GM23248 (cell line): ENCODE results near the gene CLOCK. TPM values are rescaled to one million over a fixed set of nuclear protein-coding genes. Genes with fewer than 3 reads are reported as not detected.

Experiments
- DNase-seq: peaks from one replicate; pipeline ENCODE4 v3.0.0-alpha.2; 2015
- H2AFZ ChIP-seq: fragments of 200-600 bp; sonication (generic); 2 replicates; pipeline ENCODE4 v1.6.1; 2016; ENCODE audit warnings: antibody characterized with exemption
- H3F3A ChIP-seq: fragments of 200-600 bp; sonication (generic); 2 replicates; pipeline ENCODE4 v1.6.1; 2016; ENCODE audit warnings: mild to moderate bottlenecking, antibody characterized with exemption, mixed run types; ENCODE audit not compliant: insufficient read depth
- H3K27ac ChIP-seq: fragments of 200-600 bp; sonication (generic); 2 replicates; pipeline ENCODE4 v1.5.1; 2016; ENCODE audit warnings: mild to moderate bottlenecking
- H3K27me3 ChIP-seq: fragments of 200-600 bp; sonication (generic); replicated peaks from 2 replicates; pipeline ENCODE4 v1.6.1; 2016; ENCODE audit warnings: mild to moderate bottlenecking; ENCODE audit not compliant: insufficient read depth
- H3K36me3 ChIP-seq: fragments of 200-600 bp; sonication (generic); 2 replicates; pipeline ENCODE4 v1.6.1; 2016; ENCODE audit warnings: low read depth, mild to moderate bottlenecking
- H3K4me1 ChIP-seq: fragments of 200-600 bp; sonication (generic); 2 replicates; pipeline ENCODE4 v1.6.1; 2016; ENCODE audit warnings: mild to moderate bottlenecking; ENCODE audit not compliant: insufficient read depth
- H3K4me2 ChIP-seq: fragments of 200-600 bp; sonication (generic); one replicate; pipeline ENCODE4 v1.6.1; 2016; ENCODE audit warnings: mild to moderate bottlenecking; ENCODE audit not compliant: unreplicated experiment
- H3K4me3 ChIP-seq: fragments of 200-600 bp; sonication (generic); 2 replicates; pipeline ENCODE4 v1.5.1; 2016; ENCODE audit warnings: mild to moderate bottlenecking
- H3K79me2 ChIP-seq: fragments of 200-600 bp; sonication (generic); 2 replicates; pipeline ENCODE4 v1.6.1; 2016; ENCODE audit warnings: mild to moderate bottlenecking; ENCODE audit not compliant: insufficient read depth
- H3K9ac ChIP-seq: fragments of 200-600 bp; sonication (generic); 2 replicates; pipeline ENCODE4 v1.6.1; 2016; ENCODE audit warnings: mild to moderate bottlenecking
- H3K9me2 ChIP-seq: fragments of 200-600 bp; sonication (generic); 2 replicates; pipeline ENCODE4 v1.6.1; 2016; ENCODE audit warnings: mixed run types, mild to moderate bottlenecking, moderate library complexity; ENCODE audit not compliant: insufficient read depth
- H3K9me3 ChIP-seq: fragments of 200-600 bp; sonication (generic); one replicate; pipeline ENCODE4 v1.6.1; 2017; ENCODE audit warnings: low read depth
- H4K20me1 ChIP-seq: fragments of 200-600 bp; sonication (generic); 2 replicates; pipeline ENCODE4 v1.6.0; 2016; ENCODE audit not compliant: insufficient read depth
- EZH2 ChIP-seq: fragments of 200-600 bp; sonication (generic); IDR thresholded peaks from 2 replicates; pipeline ENCODE4 v1.6.1; 2018; ENCODE audit warnings: antibody characterized with exemption, mild to moderate bottlenecking; ENCODE audit not compliant: insufficient read depth, poor library complexity, severe bottlenecking
- EZH2phosphoT487 ChIP-seq: fragments of 200-600 bp; sonication (generic); IDR thresholded peaks from 2 replicates; pipeline ENCODE4 v1.6.1; 2018; ENCODE audit warnings: antibody characterized with exemption, moderate library complexity, mild to moderate bottlenecking, low read depth; ENCODE audit not compliant: insufficient read depth
- WGBS, 2 experiments: methylation state at CpG; one replicate each; pipeline ENCODE4 v1.1.6; 2015 to 2017; ENCODE audit warnings: low lambda C conversion rate in 2 of 2, low coverage in 1 of 2; ENCODE audit errors: missing lambda C conversion rate in 2 of 2; 5-methylcytosine and 5-hydroxymethylcytosine counted together
- in situ Hi-C: fragments of 300-500 bp; cut with MboI; formaldehyde crosslinking; loops from 2 replicates; pipeline ENCODE4 v1.15.0; 2020
- polyA plus RNA-seq: library from polyadenylated mRNA; unstranded; fragments of >200 nt; fragmentation: Nextera tagmentation; extraction: Ambion mirVana; gene quantifications from 2 replicates; pipeline ENCODE4 v1.2.1, GENCODE V29; 2016
- total RNA-seq: library from RNA; depleted of rRNA; stranded (reverse); fragments of >200 nt; shearing (Covaris generic); gene quantifications from 2 replicates; pipeline ENCODE4 v1.2.3, GENCODE V29; 2014

Gene CLOCK
- total and polyA plus RNA-seq, 2 experiments from 2014 or later: 16.5 to 28.0 TPM

GRCh38 chr4:55385201-55385649 is 161.5 kb downstream of the CLOCK start:
- 0 out of 2 replicates have a peak, but pooled peaks cover 3% of the 10 kb centered on the region for H3F3A ChIP-seq
- H3K4me2 ChIP-seq: no peak overlapping the region
- H3K4me3 ChIP-seq: no peak overlapping the region
- no peaks in the 10 kb centered on the region for H3K9me2 ChIP-seq
- in situ Hi-C loops: no loop called here
- H3K79me2 ChIP-seq: no peaks in the 10 kb centered on the region
- H3K9me3 ChIP-seq: no peaks in the 10 kb centered on the region
- DNase-seq: no peak
- H4K20me1 ChIP-seq: no peaks in the 10 kb centered on the region
- TF ChIP-seq EZH2 (no peak), EZH2phosphoT487 (no peak)
- H3K36me3 ChIP-seq: no peaks in the 10 kb centered on the region
- H3K27me3 ChIP-seq: no peaks in the 10 kb centered on the region
- WGBS, 2 experiments: 78 to 85% methylated on average over 3 of the region's 3 CpGs
- no peak overlapping the region for H3K27ac ChIP-seq
- no peak overlapping the region for H3K9ac ChIP-seq
- H2AFZ ChIP-seq: no peak overlapping the region
- no peaks in the 10 kb centered on the region for H3K4me1 ChIP-seq

DNA sequence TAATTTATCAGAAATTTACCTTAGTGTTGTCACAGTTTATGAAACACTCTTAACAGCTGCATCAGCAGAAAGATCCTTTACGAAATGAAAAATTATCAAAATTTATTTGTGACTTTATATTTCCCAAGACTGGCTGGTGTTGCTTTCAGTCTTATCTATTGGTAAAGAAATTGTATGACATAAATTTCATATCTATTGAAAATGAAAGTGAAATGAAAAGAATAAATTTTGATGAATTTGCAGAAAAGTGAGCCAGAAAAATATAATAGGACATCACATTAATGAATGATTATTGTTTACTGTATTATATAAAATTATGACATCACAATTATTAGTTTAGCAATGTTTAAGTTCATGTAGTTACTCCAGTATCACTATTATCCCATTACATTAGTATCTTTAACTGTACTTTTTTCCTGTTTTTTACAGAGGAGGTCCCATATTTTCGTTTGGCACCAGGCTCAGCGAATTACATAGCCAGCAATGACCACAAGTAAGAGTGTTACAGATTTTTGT is 164.2 kb downstream of the CLOCK start:
- 92 to 97% methylated on average over 3 of the region's 3 CpGs for WGBS, 2 experiments
- Histone ChIP-seq H3K4me2 (no peak overlapping the region), H4K20me1 (no peaks in the 10 kb centered on the region), H3K4me3 (no peak overlapping the region), H3K27ac (no peak overlapping the region), H3K9me2 (no peaks in the 10 kb centered on the region), H3K4me1 (no peaks in the 10 kb centered on the region), H3F3A (0 out of 2 replicates have a peak, but pooled peaks cover 3% of the 10 kb centered on the region), H3K9ac (no peak overlapping the region), H3K36me3 (no peaks in the 10 kb centered on the region), H2AFZ (no peak overlapping the region), H3K79me2 (no peaks in the 10 kb centered on the region), H3K27me3 (no peaks in the 10 kb centered on the region), H3K9me3 (no peaks in the 10 kb centered on the region)
- TF ChIP-seq EZH2phosphoT487 (no peak), EZH2 (no peak)
- in situ Hi-C loops: no loop called here
- DNase-seq: no peak

- no peaks in the 10 kb centered on the region for H4K20me1 ChIP-seq
- in situ Hi-C loops: no loop called here
- no peak overlapping the region for H3K4me2 ChIP-seq
- H3K27me3 ChIP-seq: no peaks in the 10 kb centered on the region
- no peak overlapping the region for H3K4me3 ChIP-seq
- no peaks in the 10 kb centered on the region for H3K4me1 ChIP-seq
- DNase-seq: no peak
- no peaks in the 10 kb centered on the region for H3K79me2 ChIP-seq
- H3K9ac ChIP-seq: no peak overlapping the region
- no peaks in the 10 kb centered on the region for H3K9me2 ChIP-seq
- WGBS, 2 experiments: 77 to 82% methylated on average over 7 of the region's 7 CpGs
- H2AFZ ChIP-seq: no peak overlapping the region
- TF ChIP-seq EZH2: no peak
- no peak for TF ChIP-seq EZH2phosphoT487
- H3K9me3 ChIP-seq: no peaks in the 10 kb centered on the region
- no peak overlapping the region for H3K27ac ChIP-seq
- 0 out of 2 replicates have a peak, but pooled peaks cover 3% of the 10 kb centered on the region for H3F3A ChIP-seq
- H3K36me3 ChIP-seq: no peaks in the 10 kb centered on the region
Measured at GRCh38 chr4:55381502-55381901, 165.2 kb downstream of the CLOCK start.

- DNase-seq: no peak
- Histone ChIP-seq H3K79me2 (no peaks in the 10 kb centered on the region), H3K4me3 (no peak overlapping the region), H3K27me3 (no peaks in the 10 kb centered on the region), H3K9me3 (no peaks in the 10 kb centered on the region), H3K9me2 (no peaks in the 10 kb centered on the region), H3K27ac (no peak overlapping the region), H4K20me1 (no peaks in the 10 kb centered on the region), H3K36me3 (no peaks in the 10 kb centered on the region), H3F3A (0 out of 2 replicates have a peak, but pooled peaks cover 3% of the 10 kb centered on the region), H3K9ac (no peak overlapping the region), H2AFZ (no peak overlapping the region), H3K4me1 (no peaks in the 10 kb centered on the region), H3K4me2 (no peak overlapping the region)
- WGBS, 2 experiments: 78 to 81% methylated on average over 2 of the region's 2 CpGs
- in situ Hi-C loops: no loop called here
- no peak for TF ChIP-seq EZH2phosphoT487
Measured at GRCh38 chr4:55380576-55380975, 166.1 kb downstream of the CLOCK start.
